Measurements from ENCODE around the gene NUP35. TPM values are rescaled to one million over a fixed set of nuclear protein-coding genes. Genes with fewer than 3 reads are reported as not detected.
"Not testable (repeated sequence)": the region's sequence is repeated elsewhere in the genome, so short reads cannot be mapped to it uniquely, and the experiment has no call there.

The NUP35 gene
- total RNA-seq, 4 donors from 2014 or later: 10.5 to 18.4 (median 13.7) TPM

DNA sequence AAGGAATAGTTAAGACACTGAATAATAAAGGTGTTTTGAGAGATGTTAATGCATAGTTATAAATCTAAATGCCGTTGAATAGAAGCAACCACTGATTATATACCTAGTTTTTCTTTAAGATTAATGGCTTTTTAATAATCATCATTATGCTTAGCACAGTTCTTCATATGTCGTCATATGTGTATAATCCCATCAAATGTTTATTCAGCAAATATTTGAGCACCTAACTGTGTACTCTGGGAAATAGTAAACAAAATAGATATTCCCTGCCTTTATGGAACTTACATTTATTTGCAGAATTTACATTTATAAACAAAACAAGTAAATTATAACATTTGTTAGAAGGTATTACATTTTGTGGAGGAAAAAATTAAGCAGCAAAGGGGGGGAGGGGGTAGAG lies 9.8 kb downstream of the NUP35 start:
- no peak for ATAC-seq (ENCODE audit: low FRiP score)

GRCh38 chr2:183148955-183149354 lies 24.7 kb downstream of the NUP35 start:
- TF ChIP-seq, protein P1, sequence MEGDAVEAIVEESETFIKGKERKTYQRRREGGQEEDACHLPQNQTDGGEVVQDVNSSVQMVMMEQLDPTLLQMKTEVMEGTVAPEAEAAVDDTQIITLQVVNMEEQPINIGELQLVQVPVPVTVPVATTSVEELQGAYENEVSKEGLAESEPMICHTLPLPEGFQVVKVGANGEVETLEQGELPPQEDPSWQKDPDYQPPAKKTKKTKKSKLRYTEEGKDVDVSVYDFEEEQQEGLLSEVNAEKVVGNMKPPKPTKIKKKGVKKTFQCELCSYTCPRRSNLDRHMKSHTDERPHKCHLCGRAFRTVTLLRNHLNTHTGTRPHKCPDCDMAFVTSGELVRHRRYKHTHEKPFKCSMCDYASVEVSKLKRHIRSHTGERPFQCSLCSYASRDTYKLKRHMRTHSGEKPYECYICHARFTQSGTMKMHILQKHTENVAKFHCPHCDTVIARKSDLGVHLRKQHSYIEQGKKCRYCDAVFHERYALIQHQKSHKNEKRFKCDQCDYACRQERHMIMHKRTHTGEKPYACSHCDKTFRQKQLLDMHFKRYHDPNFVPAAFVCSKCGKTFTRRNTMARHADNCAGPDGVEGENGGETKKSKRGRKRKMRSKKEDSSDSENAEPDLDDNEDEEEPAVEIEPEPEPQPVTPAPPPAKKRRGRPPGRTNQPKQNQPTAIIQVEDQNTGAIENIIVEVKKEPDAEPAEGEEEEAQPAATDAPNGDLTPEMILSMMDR (IDR thresholded peaks at IDR 0.05): no peak
- no peak for ATAC-seq (ENCODE audit: low FRiP score)
- no peak for DNase-seq (ENCODE audit: low spot score)

More for the DNA sequence above, 9.8 kb downstream of the NUP35 start:
- DNase-seq (ENCODE audit: low spot score): no peak
- TF ChIP-seq, protein P1 (IDR thresholded peaks at IDR 0.05): no peak

- ATAC-seq (ENCODE audit: low FRiP score): no peak
Measured at GRCh38 chr2:183149489-183149888, 25.2 kb downstream of the NUP35 start.

DNA sequence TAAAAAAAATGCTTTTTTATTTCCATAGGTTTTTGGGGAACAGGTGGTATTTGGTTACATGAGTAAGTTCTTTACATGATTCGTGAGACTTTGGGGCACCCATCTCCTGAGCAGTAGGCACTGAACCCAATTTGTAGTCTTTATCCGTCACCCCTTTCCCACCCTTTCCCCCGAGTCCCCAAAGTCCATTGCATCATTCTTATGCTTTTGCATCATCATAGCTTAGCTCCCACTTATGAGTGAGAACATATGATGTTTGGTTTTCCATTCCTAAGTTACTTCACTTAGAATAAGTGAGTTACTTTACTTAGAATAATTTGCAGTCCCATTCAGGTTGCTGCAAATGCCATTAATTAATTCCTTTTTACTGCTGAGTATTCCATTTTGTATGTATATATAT lies 28.0 kb downstream of the NUP35 start:
- ATAC-seq (ENCODE audit: low FRiP score); DNase-seq (ENCODE audit: low spot score): not testable (repeated sequence)

More at GRCh38 chr2:183149489-183149888, 25.2 kb downstream of the NUP35 start:
- TF ChIP-seq, protein P1 (IDR thresholded peaks at IDR 0.05): no peak
- DNase-seq (ENCODE audit: low spot score): no peak

GRCh38 chr2:183153967-183154366 lies 29.7 kb downstream of the NUP35 start:
- TF ChIP-seq, protein P1 (IDR thresholded peaks at IDR 0.05): no peak
- DNase-seq (ENCODE audit: low spot score) (no peak), ATAC-seq (ENCODE audit: low FRiP score) (no peak)

GRCh38 chr2:183154772-183155171 lies 30.5 kb downstream of the NUP35 start:
- not testable (repeated sequence) for ATAC-seq (ENCODE audit: low FRiP score); DNase-seq (ENCODE audit: low spot score)

- no peak for DNase-seq (ENCODE audit: low spot score)
- TF ChIP-seq, protein P1 (IDR thresholded peaks at IDR 0.05): no peak
- ATAC-seq (ENCODE audit: low FRiP score): no peak
Measured at GRCh38 chr2:183157131-183157530, 32.9 kb downstream of the NUP35 start.

GRCh38 chr2:183162362-183162761 lies 38.1 kb downstream of the NUP35 start:
- DNase-seq (ENCODE audit: low spot score): no peak
- ATAC-seq (ENCODE audit: low FRiP score): no peak
- TF ChIP-seq, protein P1 (IDR thresholded peaks at IDR 0.05): no peak
